Measurements from ENCODE around the gene SQSTM1. TPM values are rescaled to one million over a fixed set of nuclear protein-coding genes. Genes with fewer than 3 reads are reported as not detected.
A peak's percentile ranks its signal among the peaks of the same experiment; 100 is the strongest.

SQSTM1 gene
- total and polyA plus RNA-seq, 9 of the 15 experiments (the other 6 are each of a cell fraction or from before 2014, with no cell fraction given) = 5.6 to 148 (median 64.0) TPM

DNA sequence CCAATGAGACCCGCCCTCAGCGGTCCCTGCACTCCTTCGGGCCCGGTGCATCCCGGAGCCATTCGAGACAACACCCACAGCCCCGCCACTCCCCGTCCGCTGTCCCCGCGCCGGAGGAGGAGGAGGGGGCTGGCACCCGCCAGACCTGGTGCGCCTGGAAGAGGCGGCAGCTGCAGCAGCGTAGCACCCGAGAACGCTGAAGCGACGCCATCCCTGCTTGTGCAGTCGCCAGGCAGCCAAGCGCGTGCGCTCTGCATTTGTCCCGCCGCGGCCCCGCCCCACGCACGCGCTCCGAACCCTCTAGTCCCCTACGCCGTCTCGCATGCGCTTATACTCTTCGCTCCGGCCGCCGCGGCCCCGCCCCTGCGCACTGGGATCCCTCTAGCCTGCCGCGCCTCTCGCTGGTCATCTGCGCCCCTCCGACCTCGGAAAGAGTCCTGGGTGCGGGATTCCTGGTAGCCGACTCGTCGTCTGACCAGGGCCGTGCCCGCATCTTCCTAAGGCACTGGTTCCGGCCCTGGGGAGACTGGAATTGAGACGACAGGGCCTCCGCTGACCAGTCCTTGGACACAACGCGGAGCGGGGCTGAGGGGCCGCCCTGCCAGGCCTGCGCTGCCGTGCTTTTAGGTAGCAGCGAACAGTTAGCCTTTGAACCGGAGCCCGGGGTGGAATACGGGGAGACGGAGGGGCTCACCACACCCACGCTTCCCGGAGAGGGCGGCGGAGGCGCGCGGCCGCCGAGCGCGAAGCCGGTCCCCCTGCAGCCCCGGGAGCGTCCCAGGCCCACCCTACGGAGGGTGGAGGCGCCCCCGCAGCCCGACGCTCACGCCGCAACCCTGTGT, 38.1 kb downstream of the SQSTM1 start, which contains the start of gene MRNIP (continued):
- TF ChIP-seq TRIM25 (IDR thresholded peaks at IDR 0.05; ENCODE audit: borderline replicate concordance) (no peak), NCOA2 (IDR thresholded peaks at IDR 0.05; ENCODE audit: partially characterized antibody in 2 of 2) (no peak), POLR3G (IDR thresholded peaks at IDR 0.05; ENCODE audit: extremely low read depth, insufficient read length, insufficient replicate concordance) (no peak), ZNF140 (CRISPR knock-in tag; IDR thresholded peaks at IDR 0.05) (no peak), ZFPM2 (CRISPR knock-in tag; IDR thresholded peaks at IDR 0.05) (no peak), ZNF146 (CRISPR knock-in tag; IDR thresholded peaks at IDR 0.05; ENCODE audit: unreplicated experiment) (no peak), ZNF12 (CRISPR knock-in tag; IDR thresholded peaks at IDR 0.05) (peak; percentile 91), CXXC5 (CRISPR knock-in tag; IDR thresholded peaks at IDR 0.05) (peak; percentile 88), ZBTB49 (CRISPR knock-in tag; IDR thresholded peaks at IDR 0.05; ENCODE audit: borderline replicate concordance) (no peak), KLF13 (tag; IDR thresholded peaks at IDR 0.05; ENCODE audit: borderline replicate concordance, low read depth) (peak; percentile 82; the same call in 1 of the 2 replicates)
- TF ChIP-seq, protein P1, sequence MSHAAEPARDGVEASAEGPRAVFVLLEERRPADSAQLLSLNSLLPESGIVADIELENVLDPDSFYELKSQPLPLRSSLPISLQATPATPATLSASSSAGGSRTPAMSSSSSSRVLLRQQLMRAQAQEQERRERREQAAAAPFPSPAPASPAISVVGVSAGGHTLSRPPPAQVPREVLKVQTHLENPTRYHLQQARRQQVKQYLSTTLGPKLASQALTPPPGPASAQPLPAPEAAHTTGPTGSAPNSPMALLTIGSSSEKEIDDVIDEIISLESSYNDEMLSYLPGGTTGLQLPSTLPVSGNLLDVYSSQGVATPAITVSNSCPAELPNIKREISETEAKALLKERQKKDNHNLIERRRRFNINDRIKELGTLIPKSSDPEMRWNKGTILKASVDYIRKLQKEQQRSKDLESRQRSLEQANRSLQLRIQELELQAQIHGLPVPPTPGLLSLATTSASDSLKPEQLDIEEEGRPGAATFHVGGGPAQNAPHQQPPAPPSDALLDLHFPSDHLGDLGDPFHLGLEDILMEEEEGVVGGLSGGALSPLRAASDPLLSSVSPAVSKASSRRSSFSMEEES (CRISPR knock-in tag; IDR thresholded peaks at IDR 0.05) = no peak
- TF ChIP-seq, protein P2, sequence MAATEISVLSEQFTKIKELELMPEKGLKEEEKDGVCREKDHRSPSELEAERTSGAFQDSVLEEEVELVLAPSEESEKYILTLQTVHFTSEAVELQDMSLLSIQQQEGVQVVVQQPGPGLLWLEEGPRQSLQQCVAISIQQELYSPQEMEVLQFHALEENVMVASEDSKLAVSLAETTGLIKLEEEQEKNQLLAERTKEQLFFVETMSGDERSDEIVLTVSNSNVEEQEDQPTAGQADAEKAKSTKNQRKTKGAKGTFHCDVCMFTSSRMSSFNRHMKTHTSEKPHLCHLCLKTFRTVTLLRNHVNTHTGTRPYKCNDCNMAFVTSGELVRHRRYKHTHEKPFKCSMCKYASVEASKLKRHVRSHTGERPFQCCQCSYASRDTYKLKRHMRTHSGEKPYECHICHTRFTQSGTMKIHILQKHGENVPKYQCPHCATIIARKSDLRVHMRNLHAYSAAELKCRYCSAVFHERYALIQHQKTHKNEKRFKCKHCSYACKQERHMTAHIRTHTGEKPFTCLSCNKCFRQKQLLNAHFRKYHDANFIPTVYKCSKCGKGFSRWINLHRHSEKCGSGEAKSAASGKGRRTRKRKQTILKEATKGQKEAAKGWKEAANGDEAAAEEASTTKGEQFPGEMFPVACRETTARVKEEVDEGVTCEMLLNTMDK (IDR thresholded peaks at IDR 0.05; ENCODE audit: borderline replicate concordance, insufficient read depth, low read depth, low read length, poor library complexity, severe bottlenecking) = no peak
- TF ChIP-seq, protein P3, sequence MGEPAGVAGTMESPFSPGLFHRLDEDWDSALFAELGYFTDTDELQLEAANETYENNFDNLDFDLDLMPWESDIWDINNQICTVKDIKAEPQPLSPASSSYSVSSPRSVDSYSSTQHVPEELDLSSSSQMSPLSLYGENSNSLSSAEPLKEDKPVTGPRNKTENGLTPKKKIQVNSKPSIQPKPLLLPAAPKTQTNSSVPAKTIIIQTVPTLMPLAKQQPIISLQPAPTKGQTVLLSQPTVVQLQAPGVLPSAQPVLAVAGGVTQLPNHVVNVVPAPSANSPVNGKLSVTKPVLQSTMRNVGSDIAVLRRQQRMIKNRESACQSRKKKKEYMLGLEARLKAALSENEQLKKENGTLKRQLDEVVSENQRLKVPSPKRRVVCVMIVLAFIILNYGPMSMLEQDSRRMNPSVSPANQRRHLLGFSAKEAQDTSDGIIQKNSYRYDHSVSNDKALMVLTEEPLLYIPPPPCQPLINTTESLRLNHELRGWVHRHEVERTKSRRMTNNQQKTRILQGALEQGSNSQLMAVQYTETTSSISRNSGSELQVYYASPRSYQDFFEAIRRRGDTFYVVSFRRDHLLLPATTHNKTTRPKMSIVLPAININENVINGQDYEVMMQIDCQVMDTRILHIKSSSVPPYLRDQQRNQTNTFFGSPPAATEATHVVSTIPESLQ (CRISPR knock-in tag; IDR thresholded peaks at IDR 0.05) = 0 out of 2 replicates have a peak, but pooled peaks have one; percentile 49

Data from K562 (cell line).